GM21786 (cell line): ENCODE data around the gene REEP1.
"Not testable (repeated sequence)": the region's sequence is repeated elsewhere in the genome, so short reads cannot be mapped to it uniquely, and the experiment has no call there.

Experiments
- ATAC-seq: cut with Tn5 transposase; IDR thresholded peaks from one replicate; pipeline ENCODE4 v1.9.1; 2021; ENCODE audit not compliant: unreplicated experiment

The REEP1 gene

GRCh38 chr2:86202336-86202692, 135.1 kb downstream of the REEP1 start:
- ATAC-seq, result no peak

- no peak for ATAC-seq
Measured at GRCh38 chr2:86201671-86202335, 135.6 kb downstream of the REEP1 start.

DNA sequence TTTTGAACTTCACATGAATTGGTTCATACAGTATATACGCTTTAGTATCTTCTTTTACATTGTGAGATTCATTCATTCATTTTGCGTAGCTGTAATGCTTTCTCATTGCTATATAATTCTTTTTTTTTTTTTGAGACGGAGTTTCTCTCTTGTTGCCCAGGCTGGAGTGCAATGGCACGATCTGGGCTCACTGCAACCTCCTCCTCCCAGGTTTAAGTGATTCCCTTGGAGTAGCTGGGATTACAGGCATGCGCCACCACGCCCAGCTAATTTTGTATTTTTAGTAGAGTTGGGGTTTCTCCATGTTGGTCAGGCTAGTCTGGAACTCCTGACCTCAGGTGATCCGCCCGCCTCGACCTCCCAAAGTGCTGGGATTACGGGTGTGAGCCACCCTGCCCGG, 136.9 kb downstream of the REEP1 start:
- not testable (repeated sequence) for ATAC-seq

DNA sequence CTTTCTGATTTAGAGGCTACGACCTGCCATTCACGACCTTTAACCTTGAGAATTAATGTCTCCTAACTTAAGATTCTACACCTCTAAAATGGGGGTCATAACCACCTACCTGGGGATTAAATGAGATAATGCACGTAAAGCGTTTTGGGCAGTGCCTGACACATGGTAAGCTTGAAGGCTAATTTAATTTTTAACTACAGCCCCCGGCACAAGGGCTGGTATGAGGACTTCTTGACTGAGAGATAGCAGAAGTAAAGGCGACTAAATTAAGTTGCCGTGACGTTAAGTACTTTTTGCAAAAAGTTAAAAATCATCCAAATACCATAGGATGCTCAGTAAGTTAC, 137.6 kb downstream of the REEP1 start:
- no peak for ATAC-seq

DNA sequence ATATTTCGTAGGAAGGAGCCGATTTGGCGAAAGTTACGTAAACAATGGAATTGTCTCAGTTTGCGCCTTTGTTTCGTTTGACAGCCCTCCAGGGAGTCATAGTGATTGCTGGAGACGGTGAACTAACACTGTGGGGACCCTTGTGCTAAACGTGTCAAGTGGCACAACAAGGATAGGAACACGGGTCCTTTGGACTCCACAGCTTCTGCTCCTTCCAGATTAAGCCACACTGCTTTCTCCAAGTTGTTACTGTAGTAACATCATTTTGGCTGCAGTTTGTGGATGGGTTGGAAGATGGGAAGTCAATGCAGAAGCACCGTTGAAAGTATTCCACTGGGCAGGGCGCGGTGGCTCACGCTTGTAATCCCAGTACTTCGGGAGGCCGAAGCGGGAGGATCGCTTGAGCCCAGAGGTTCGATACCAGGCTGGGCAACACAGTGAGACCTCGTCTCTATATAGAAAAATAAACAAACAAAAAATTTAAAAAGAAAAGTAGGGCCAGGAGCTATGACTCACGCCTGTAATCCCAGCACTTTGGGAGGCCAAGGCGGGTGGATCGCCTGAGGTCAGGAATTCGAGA, 141.5 kb downstream of the REEP1 start:
- no peak for ATAC-seq

DNA sequence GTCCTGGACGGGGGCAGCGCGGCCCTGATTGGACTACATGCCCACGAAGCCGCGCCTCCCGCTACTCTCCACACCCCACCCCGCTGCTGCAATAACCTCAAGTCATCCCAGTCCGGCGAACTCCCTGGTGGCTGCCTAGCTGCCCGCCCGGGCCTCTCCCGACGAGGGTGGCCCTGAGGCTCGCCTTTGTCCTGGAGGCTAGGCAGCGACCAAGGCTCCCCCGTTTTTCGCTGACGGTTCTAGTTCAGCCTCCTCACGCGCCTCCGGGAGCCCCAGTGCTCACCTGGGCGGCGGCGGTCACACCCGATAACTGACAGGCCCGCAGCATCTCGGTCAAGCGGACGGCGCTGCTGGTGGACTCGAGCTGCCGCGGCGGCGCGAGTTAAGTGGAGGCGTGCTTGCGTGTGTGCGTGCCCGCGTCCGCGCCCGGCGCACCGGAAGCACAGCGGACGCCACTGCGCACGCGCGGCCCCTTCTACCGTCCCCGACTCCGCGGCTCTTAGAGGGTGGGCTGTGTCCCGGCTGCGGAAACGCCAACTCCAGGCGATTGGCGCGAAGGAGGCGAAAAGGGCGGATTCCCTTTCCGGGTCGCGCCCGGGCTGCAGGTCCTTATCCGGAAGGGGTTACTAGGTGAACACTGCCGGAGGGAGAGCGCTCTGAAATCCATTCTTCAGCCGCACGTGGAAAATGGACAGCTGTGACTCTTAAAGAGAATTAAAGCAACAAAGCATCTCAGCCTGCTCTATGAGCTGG, 142.2 kb downstream of the REEP1 start, which contains the start of gene IMMT:
TSS of gene IMMT (minus strand) at position 408 of the 753 bp plus-strand sequence. CDS start at position 328, 80 bp downstream.
- peak; percentile 88 for ATAC-seq

GRCh38 chr2:86194751-86195054, 142.7 kb downstream of the REEP1 start:
- ATAC-seq, result no peak

DNA sequence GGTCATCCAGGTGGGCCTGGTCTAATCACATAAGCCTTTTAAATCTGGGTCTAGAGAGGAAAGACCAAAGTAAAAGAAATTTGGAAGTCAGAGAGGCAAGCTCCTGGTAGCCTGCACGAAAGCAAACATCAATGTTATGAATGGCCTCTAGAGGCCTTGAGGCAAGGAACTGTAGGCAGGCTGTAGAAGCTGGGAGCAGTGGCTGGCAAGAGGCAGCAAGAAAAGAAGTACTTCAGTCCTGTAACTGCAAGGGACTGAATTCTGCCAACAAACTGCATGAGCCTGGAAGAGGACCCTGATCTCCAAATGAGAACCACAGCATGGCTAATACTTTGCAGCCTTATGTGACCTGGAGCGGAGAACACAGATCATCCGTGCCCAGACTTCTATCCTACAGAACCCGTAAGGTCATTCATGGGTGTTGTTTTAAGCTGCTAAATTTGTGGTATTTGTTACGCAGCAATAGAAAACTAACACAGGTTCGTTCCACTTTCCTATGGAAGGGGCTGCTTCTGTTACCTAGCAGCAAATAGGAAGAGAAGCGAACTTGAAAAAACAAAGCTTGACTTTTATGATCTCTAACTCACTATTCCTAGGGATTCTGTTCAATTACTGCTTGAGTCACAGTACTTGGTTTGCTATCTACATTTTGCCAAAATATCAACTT, 143.4 kb downstream of the REEP1 start:
- no peak for ATAC-seq

GRCh38 chr2:86189782-86190416, 147.5 kb downstream of the REEP1 start:
- no peak for ATAC-seq

DNA sequence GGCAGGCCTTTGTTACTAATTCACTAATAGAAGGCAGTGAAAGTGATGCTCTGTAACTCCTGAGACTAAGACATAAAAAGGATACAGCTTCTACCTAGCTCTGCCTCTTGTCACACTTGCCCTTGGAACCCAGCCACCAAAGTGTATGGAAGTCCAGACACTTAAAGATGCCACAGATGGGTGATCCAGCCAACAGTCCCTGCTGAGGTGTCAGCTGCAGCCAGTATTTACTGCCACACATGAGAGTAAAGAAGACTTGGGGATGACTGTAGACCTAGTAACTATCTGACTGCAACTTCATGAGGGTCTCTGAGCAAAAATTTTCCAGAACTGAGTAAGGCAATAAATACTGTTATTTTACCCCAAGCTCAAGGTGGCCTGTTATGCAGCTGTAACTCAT, 151.0 kb downstream of the REEP1 start:
- ATAC-seq, result peak; percentile 38

GRCh38 chr2:86185517-86186212, 151.8 kb downstream of the REEP1 start:
- ATAC-seq, result no peak

DNA sequence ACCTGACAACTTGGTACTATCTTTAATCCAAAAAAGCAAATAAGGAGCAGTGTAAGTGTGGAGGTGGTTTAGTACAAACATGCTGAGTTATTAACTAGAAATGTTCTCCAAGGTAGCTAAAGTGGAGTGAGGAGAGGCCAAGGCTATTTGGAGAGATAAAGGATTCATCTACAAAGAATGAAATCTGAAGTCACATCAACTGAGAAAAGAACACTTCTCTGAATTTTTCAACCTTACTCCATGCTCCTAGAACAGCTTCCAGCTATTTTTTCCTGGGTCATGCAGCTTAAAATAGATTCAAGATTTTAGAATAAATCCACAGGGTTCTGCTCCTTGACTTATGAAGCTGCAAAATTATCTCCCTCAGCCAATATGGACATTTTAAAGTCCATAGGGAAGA, 160.8 kb downstream of the REEP1 start:
- no peak for ATAC-seq

DNA sequence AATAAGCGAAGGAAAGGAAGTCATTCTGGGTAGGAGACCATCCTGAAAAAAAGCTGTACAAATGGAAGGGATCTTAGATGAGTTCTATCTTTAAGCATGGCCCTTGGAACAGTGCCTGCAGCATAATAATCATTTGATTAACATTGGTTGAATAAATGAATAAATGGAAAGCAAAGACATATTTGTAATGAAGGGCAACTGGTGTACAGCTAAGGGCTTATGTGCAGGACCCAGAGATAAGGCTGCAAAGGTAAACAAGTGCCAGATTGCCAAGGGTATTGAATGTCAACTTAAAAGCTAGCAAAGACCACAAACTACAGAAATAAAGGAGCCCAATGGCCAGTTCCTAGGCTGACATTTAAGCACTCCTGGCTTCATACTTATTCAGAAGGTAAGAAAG, 161.6 kb downstream of the REEP1 start:
- ATAC-seq, result no peak

- ATAC-seq, result no peak
Measured at GRCh38 chr2:86174445-86174844, 163.0 kb downstream of the REEP1 start.

DNA sequence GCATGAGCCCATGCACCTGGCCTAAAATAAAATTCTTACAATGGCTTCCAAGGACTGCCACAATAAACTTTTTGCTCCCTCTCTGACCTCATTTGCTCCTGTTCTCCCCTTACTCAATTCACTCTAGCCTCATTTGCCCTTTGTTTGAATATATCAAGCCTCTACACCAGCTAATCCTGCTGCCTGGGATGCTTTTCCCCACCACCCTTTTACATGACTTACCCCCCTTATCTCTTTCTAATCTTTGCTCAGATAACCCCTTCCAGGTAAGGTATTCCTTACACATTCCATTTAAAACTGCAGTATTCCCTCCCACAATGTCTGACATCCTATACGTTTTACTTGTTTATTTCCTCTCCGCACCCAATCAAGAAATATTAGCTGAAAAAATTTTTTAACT, 164.8 kb downstream of the REEP1 start:
- no peak for ATAC-seq

- no peak for ATAC-seq
Measured at GRCh38 chr2:86171295-86171694, 166.1 kb downstream of the REEP1 start.

DNA sequence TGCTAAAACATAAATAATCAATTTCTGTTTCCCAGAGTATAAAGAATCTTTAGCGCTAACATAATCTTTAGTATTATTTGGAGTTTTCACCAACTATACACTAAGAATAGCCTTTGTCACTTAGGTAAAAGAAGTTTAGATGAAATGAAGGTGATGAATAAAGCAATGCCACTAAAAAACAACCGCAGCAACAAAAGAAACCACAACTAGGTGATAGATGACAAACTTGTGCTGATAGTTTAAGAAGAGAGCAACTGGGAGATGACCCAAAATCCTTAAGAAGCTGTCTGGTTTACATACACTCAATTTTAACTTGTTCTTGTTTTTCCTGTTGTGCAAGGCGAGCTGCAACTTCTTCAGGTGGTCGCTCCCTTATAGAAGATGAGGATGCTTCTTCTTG, 167.0 kb downstream of the REEP1 start:
- no peak for ATAC-seq
